CD1c-positive myeloid dendritic cell (primary cell): Measurements from ENCODE around the gene ABCG4.
A peak's percentile ranks its signal among the peaks of the same experiment; 100 is the strongest.

Experiments used
- DNase-seq: peaks from one replicate; pipeline ENCODE4 v3.0.0-alpha.2; 2016; ENCODE audit errors: extremely low spot score

The ABCG4 gene

GRCh38 chr11:119206511-119207414 lies 57.9 kb downstream of the ABCG4 start:
- peak; percentile 82 for DNase-seq

GRCh38 chr11:119207415-119207960 lies 58.6 kb downstream of the ABCG4 start:
- DNase-seq, result peak; percentile 65

- no peak for DNase-seq
Measured at GRCh38 chr11:119209186-119209585, 60.3 kb downstream of the ABCG4 start.

- peak; percentile 16 for DNase-seq
Measured at GRCh38 chr11:119210050-119210449, 61.2 kb downstream of the ABCG4 start.
